Type B pancreatic cell (in vitro differentiated cells): ENCODE measurements around the gene REEP6. TPM values are rescaled to one million over a fixed set of nuclear protein-coding genes. Genes with fewer than 3 reads are reported as not detected.

ENCODE experiments used
- DNase-seq: peaks from one replicate; pipeline ENCODE4 v3.0.0; 2021; ENCODE audit warnings: mixed read lengths; ENCODE audit not compliant: unreplicated experiment; ENCODE audit errors: extremely low spot score
- H3K27ac Mint-ChIP-seq: 2 replicates; pipeline ENCODE4 v1.8.0; 2021; ENCODE audit warnings: mild to moderate bottlenecking, mixed read lengths
- H3K27me3 Mint-ChIP-seq: 2 replicates; pipeline ENCODE4 v1.8.0; 2021; ENCODE audit warnings: mixed read lengths
- H3K36me3 Mint-ChIP-seq: 2 replicates; pipeline ENCODE4 v1.8.0; 2021; ENCODE audit warnings: mixed read lengths
- H3K4me1 Mint-ChIP-seq: one replicate; pipeline ENCODE4 v1.8.0; 2021; ENCODE audit warnings: mixed read lengths; ENCODE audit not compliant: unreplicated experiment
- H3K4me3 Mint-ChIP-seq: 2 replicates; pipeline ENCODE4 v1.8.0; 2021; ENCODE audit warnings: mild to moderate bottlenecking, mixed read lengths
- H3K9me3 Mint-ChIP-seq: 2 replicates; pipeline ENCODE4 v1.8.0; 2021; ENCODE audit warnings: mixed read lengths
- total RNA-seq: library from RNA; stranded (reverse); gene quantifications from 2 replicates; pipeline ENCODE4 v1.2.1, GENCODE V29; 2021; ENCODE audit warnings: low replicate concordance
- TF ChIP-seq, protein P1 (sequence below): fragments of 200-600 bp; sonication (generic); conservative IDR thresholded peaks from 2 replicates; pipeline ENCODE4 v1.5.0; 2021; ENCODE audit warnings: antibody characterized with exemption, mild to moderate bottlenecking

Gene REEP6
- total RNA-seq, 1 donor from 2014 or later, result 17.3 TPM

- Mint-ChIP-seq H3K4me3 (no peak overlapping the region), H3K27me3 (peaks cover 23% of the 10 kb centered on the region), H3K4me1 (no peaks in the 10 kb centered on the region), H3K27ac (no peak overlapping the region), H3K9me3 (no peaks in the 10 kb centered on the region), H3K36me3 (no peaks in the 10 kb centered on the region)
- DNase-seq, result no peak
- TF ChIP-seq, protein P1, sequence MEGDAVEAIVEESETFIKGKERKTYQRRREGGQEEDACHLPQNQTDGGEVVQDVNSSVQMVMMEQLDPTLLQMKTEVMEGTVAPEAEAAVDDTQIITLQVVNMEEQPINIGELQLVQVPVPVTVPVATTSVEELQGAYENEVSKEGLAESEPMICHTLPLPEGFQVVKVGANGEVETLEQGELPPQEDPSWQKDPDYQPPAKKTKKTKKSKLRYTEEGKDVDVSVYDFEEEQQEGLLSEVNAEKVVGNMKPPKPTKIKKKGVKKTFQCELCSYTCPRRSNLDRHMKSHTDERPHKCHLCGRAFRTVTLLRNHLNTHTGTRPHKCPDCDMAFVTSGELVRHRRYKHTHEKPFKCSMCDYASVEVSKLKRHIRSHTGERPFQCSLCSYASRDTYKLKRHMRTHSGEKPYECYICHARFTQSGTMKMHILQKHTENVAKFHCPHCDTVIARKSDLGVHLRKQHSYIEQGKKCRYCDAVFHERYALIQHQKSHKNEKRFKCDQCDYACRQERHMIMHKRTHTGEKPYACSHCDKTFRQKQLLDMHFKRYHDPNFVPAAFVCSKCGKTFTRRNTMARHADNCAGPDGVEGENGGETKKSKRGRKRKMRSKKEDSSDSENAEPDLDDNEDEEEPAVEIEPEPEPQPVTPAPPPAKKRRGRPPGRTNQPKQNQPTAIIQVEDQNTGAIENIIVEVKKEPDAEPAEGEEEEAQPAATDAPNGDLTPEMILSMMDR, result no peak
Measured at GRCh38 chr19:1466461-1467214, 24.3 kb upstream of the REEP6 start.

GRCh38 chr19:1467215-1467489 is 23.8 kb upstream of the REEP6 start:
- no peak overlapping the region for H3K27ac Mint-ChIP-seq
- TF ChIP-seq, protein P1, result no peak
- no peak for DNase-seq
- no peak overlapping the region for H3K4me3 Mint-ChIP-seq
- H3K4me1 Mint-ChIP-seq, result no peaks in the 10 kb centered on the region
- no peaks in the 10 kb centered on the region for H3K9me3 Mint-ChIP-seq
- peaks cover 28% of the 10 kb centered on the region for H3K27me3 Mint-ChIP-seq
- H3K36me3 Mint-ChIP-seq, result no peaks in the 10 kb centered on the region

GRCh38 chr19:1467490-1468273 is 23.3 kb upstream of the REEP6 start:
- no peaks in the 10 kb centered on the region for H3K4me1 Mint-ChIP-seq
- H3K4me3 Mint-ChIP-seq, result no peak overlapping the region
- DNase-seq, result no peak
- no peaks in the 10 kb centered on the region for H3K36me3 Mint-ChIP-seq
- H3K9me3 Mint-ChIP-seq, result no peaks in the 10 kb centered on the region
- no peak overlapping the region for H3K27ac Mint-ChIP-seq
- TF ChIP-seq, protein P1, result no peak
- H3K27me3 Mint-ChIP-seq, result peaks cover 30% of the 10 kb centered on the region

- no peaks in the 10 kb centered on the region for H3K4me1 Mint-ChIP-seq
- no peak for DNase-seq
- no peak overlapping the region for H3K27ac Mint-ChIP-seq
- TF ChIP-seq, protein P1, result no peak
- H3K9me3 Mint-ChIP-seq, result no peaks in the 10 kb centered on the region
- H3K4me3 Mint-ChIP-seq, result no peak overlapping the region
- no peaks in the 10 kb centered on the region for H3K36me3 Mint-ChIP-seq
- H3K27me3 Mint-ChIP-seq, result peaks cover 37% of the 10 kb centered on the region
Measured at GRCh38 chr19:1468274-1468820, 22.6 kb upstream of the REEP6 start.

GRCh38 chr19:1468821-1469254 is 22.1 kb upstream of the REEP6 start:
- H3K27me3 Mint-ChIP-seq, result peaks cover 37% of the 10 kb centered on the region
- H3K4me1 Mint-ChIP-seq, result no peaks in the 10 kb centered on the region
- TF ChIP-seq, protein P1, result no peak
- no peaks in the 10 kb centered on the region for H3K9me3 Mint-ChIP-seq
- no peak overlapping the region for H3K4me3 Mint-ChIP-seq
- DNase-seq, result no peak
- no peaks in the 10 kb centered on the region for H3K36me3 Mint-ChIP-seq
- H3K27ac Mint-ChIP-seq, result no peak overlapping the region
